Lower leg skin (tissue), 4 donors: ENCODE data around the gene CDK17. TPM values are rescaled to one million over a fixed set of nuclear protein-coding genes. Genes with fewer than 3 reads are reported as not detected.

ENCODE experiments used
- DNase-seq, 2 donors: peaks; one replicate each; pipeline ENCODE4 v3.0.0-alpha.2; 2019; ENCODE audit warnings: low spot score in 2 of 2
- H3K4me3 ChIP-seq: fragments of 200-600 bp; sonication (generic); 2 replicates; pipeline ENCODE4 v1.5.1; 2017; ENCODE audit warnings: mild to moderate bottlenecking, low read depth; ENCODE audit not compliant: poor library complexity, severe bottlenecking
- CTCF ChIP-seq, 3 donors: fragments of 450-650 bp; IDR thresholded peaks; one replicate each; pipeline ENCODE4 v1.5.1; 2016; ENCODE audit warnings: antibody characterized with exemption in 3 of 3, mild to moderate bottlenecking in 3 of 3, moderate library complexity in 2 of 3
- POLR2A ChIP-seq, 2 donors: fragments of 450-650 bp; IDR thresholded peaks; one replicate each; pipeline ENCODE4 v1.6.1; 2016 to 2017; ENCODE audit warnings: antibody characterized with exemption in 2 of 2, mild to moderate bottlenecking in 1 of 2, moderate library complexity in 1 of 2
- WGBS, 2 donors: methylation state at CpG; one replicate each; pipeline ENCODE4 v1.1.5; 2018; 5-methylcytosine and 5-hydroxymethylcytosine counted together
- intact Hi-C: fragments of 100-400 bp; cut with DNase I; formaldehyde crosslinking; loops from one replicate; pipeline ENCODE4 v1.15.0; 2023; ENCODE audit warnings: low total_unique reads
- total RNA-seq, 4 donors: library from RNA; depleted of rRNA; stranded (reverse); fragments of >200 nt; gene quantifications; one replicate each; pipeline ENCODE4 v1.1.0, GENCODE V29; 2016

The CDK17 gene
- total RNA-seq, 4 donors from 2014 or later = 27.3 to 41.9 (median 30.8) TPM

- TF ChIP-seq CTCF (IDR thresholded peaks at IDR 0.05) (no peak), POLR2A (IDR thresholded peaks at IDR 0.05) (no peak)
- intact Hi-C loops = no loop called here
- 90 to 95% methylated on average over 5 of the region's 5 CpGs for WGBS, 2 donors
Measured at GRCh38 chr12:96261557-96261956, 138.7 kb downstream of the CDK17 start.

GRCh38 chr12:96260644-96261043 is 139.6 kb downstream of the CDK17 start:
- intact Hi-C loops = no loop called here
- no peak for DNase-seq
- TF ChIP-seq POLR2A (IDR thresholded peaks at IDR 0.05) (no peak), CTCF (IDR thresholded peaks at IDR 0.05) (no peak)
- 82 to 91% methylated on average over 3 of the region's 3 CpGs for WGBS, 2 donors
- no peak overlapping the region for H3K4me3 ChIP-seq

More at GRCh38 chr12:96261557-96261956, 138.7 kb downstream of the CDK17 start:
- DNase-seq = no peak
- H3K4me3 ChIP-seq = no peak overlapping the region

GRCh38 chr12:96260231-96260630 is 140.0 kb downstream of the CDK17 start:
- DNase-seq = no peak
- H3K4me3 ChIP-seq = no peak overlapping the region
- TF ChIP-seq POLR2A (IDR thresholded peaks at IDR 0.05) = no peak
- no peak for TF ChIP-seq CTCF (IDR thresholded peaks at IDR 0.05)
- WGBS, 2 donors = 89 to 97% methylated on average over 2 of the region's 2 CpGs
- intact Hi-C loops = no loop called here

- WGBS, 2 donors = 26 to 30% methylated on average over 8 of the region's 8 CpGs
- H3K4me3 ChIP-seq = no peak overlapping the region
- intact Hi-C loops = loop anchor here (5.0 kb wide), 1 partner anchor 1741 kb away; no protein-coding TSS in a partner anchor
- DNase-seq = no peak
- TF ChIP-seq POLR2A (IDR thresholded peaks at IDR 0.05) = no peak
- TF ChIP-seq CTCF (IDR thresholded peaks at IDR 0.05) = no peak
Measured at GRCh38 chr12:96258104-96258961, 141.9 kb downstream of the CDK17 start.

GRCh38 chr12:96257550-96258103 is 142.6 kb downstream of the CDK17 start:
- DNase-seq = no peak
- 57 to 70% methylated on average over 2 of the region's 2 CpGs for WGBS, 2 donors
- intact Hi-C loops = loop anchor here (5.0 kb wide), 1 partner anchor 1740 kb away; no protein-coding TSS in a partner anchor
- TF ChIP-seq CTCF (IDR thresholded peaks at IDR 0.05) = no peak
- TF ChIP-seq POLR2A (IDR thresholded peaks at IDR 0.05) = no peak
- H3K4me3 ChIP-seq = no peak overlapping the region
